Activated naive CD4-positive, alpha-beta T cell treated with anti-CD3 and anti-CD28 coated beads for 36 hours (primary cell): ENCODE measurements around the gene NEU1. TPM values are rescaled to one million over a fixed set of nuclear protein-coding genes. Genes with fewer than 3 reads are reported as not detected.
"Not testable (repeated sequence)": the region's sequence is repeated elsewhere in the genome, so short reads cannot be mapped to it uniquely, and the experiment has no call there.

ENCODE experiments used
- CTCF ChIA-PET: fragments of 350-600 bp; sonication (Branson Sonifier 250); formaldehyde crosslinking; loops from one replicate; lab custom pipeline; 2021; ENCODE audit warnings: antibody characterized with exemption; lab: Charles Lee
- DNase-seq: peaks from one replicate; pipeline ENCODE4 v3.0.0-alpha.2; 2020
- H3K27ac Mint-ChIP-seq: one replicate; pipeline ENCODE4 v1.8.0; 2021; ENCODE audit warnings: mild to moderate bottlenecking, mixed read lengths
- H3K27me3 Mint-ChIP-seq: one replicate; pipeline ENCODE4 v1.8.0; 2021; ENCODE audit warnings: low read depth, mixed read lengths
- H3K36me3 Mint-ChIP-seq: one replicate; pipeline ENCODE4 v1.8.0; 2021; ENCODE audit warnings: low read depth, mixed read lengths
- H3K4me1 Mint-ChIP-seq: one replicate; pipeline ENCODE4 v1.8.0; 2021; ENCODE audit warnings: low read depth, mixed read lengths
- H3K4me3 Mint-ChIP-seq: one replicate; pipeline ENCODE4 v1.8.0; 2021; ENCODE audit warnings: mild to moderate bottlenecking, moderate library complexity, mixed read lengths
- H3K9me3 Mint-ChIP-seq: one replicate; pipeline ENCODE4 v1.8.0; 2021; ENCODE audit warnings: mixed read lengths
- intact Hi-C: fragments of 100-400 bp; cut with micrococcal nuclease; formaldehyde crosslinking; loops from one replicate; pipeline ENCODE4 v1.15.1; 2023
- total RNA-seq, 2 experiments: library from RNA; stranded (reverse); gene quantifications; one replicate each; pipeline ENCODE4 v1.2.3, GENCODE V29; 2021

Gene NEU1
- total RNA-seq, 2 experiments from 2014 or later: 8.4 to 9.2 TPM

GRCh38 chr6:31878222-31878621 lies 15.6 kb upstream of the NEU1 start:
- no peak for DNase-seq
- Mint-ChIP-seq H3K27ac (no peak overlapping the region), H3K4me1 (no peaks in the 10 kb centered on the region), H3K36me3 (peaks cover 12% of the 10 kb centered on the region), H3K4me3 (no peak overlapping the region), H3K9me3 (no peaks in the 10 kb centered on the region), H3K27me3 (no peaks in the 10 kb centered on the region)
- CTCF ChIA-PET: no interaction called here
- intact Hi-C loops: no loop called here

- DNase-seq: no peak
- no peaks in the 10 kb centered on the region for H3K27me3 Mint-ChIP-seq
- CTCF ChIA-PET: no interaction called here
- peaks cover 12% of the 10 kb centered on the region for H3K36me3 Mint-ChIP-seq
- intact Hi-C loops: no loop called here
- H3K27ac Mint-ChIP-seq: no peak overlapping the region
- H3K4me1 Mint-ChIP-seq: no peaks in the 10 kb centered on the region
- H3K9me3 Mint-ChIP-seq: no peaks in the 10 kb centered on the region
- no peak overlapping the region for H3K4me3 Mint-ChIP-seq
Observed at GRCh38 chr6:31877651-31878161, 15.1 kb upstream of the NEU1 start.

- Mint-ChIP-seq H3K4me3 (no peak overlapping the region), H3K27ac (no peak overlapping the region), H3K4me1 (no peaks in the 10 kb centered on the region), H3K27me3 (no peaks in the 10 kb centered on the region), H3K36me3 (peaks cover 9% of the 10 kb centered on the region), H3K9me3 (no peaks in the 10 kb centered on the region)
- DNase-seq: no peak
- intact Hi-C loops: no loop called here
- CTCF ChIA-PET: no interaction called here
Observed at GRCh38 chr6:31877125-31877650, 14.6 kb upstream of the NEU1 start.

GRCh38 chr6:31876357-31876756 lies 13.7 kb upstream of the NEU1 start:
- Mint-ChIP-seq H3K9me3 (no peaks in the 10 kb centered on the region), H3K27ac (no peak overlapping the region), H3K4me1 (no peaks in the 10 kb centered on the region), H3K27me3 (no peaks in the 10 kb centered on the region), H3K4me3 (no peak overlapping the region), H3K36me3 (peaks cover 5% of the 10 kb centered on the region)
- intact Hi-C loops: no loop called here
- no peak for DNase-seq
- CTCF ChIA-PET: interaction anchor here (0.7 to 1.5 kb wide), 3 partner anchors 12 to 211 kb away, joined by 3 to 4 read pairs (median 3); no protein-coding TSS in a partner anchor

- H3K4me3 Mint-ChIP-seq: no peak overlapping the region
- H3K27ac Mint-ChIP-seq: no peak overlapping the region
- DNase-seq: no peak
- no peaks in the 10 kb centered on the region for H3K27me3 Mint-ChIP-seq
- peaks cover 1% of the 10 kb centered on the region for H3K36me3 Mint-ChIP-seq
- no peaks in the 10 kb centered on the region for H3K4me1 Mint-ChIP-seq
- CTCF ChIA-PET: interaction anchor here (0.7 to 1.5 kb wide), 4 partner anchors 12 to 211 kb away, joined by 3 to 4 read pairs (median 3); no protein-coding TSS in a partner anchor
- intact Hi-C loops: no loop called here
- no peaks in the 10 kb centered on the region for H3K9me3 Mint-ChIP-seq
Observed at GRCh38 chr6:31875877-31876276, 13.3 kb upstream of the NEU1 start.

GRCh38 chr6:31874836-31875572 lies 12.4 kb upstream of the NEU1 start:
- Mint-ChIP-seq H3K27ac (no peak overlapping the region), H3K36me3 (no peaks in the 10 kb centered on the region), H3K9me3 (no peaks in the 10 kb centered on the region), H3K4me3 (no peak overlapping the region), H3K4me1 (no peaks in the 10 kb centered on the region), H3K27me3 (no peaks in the 10 kb centered on the region)
- CTCF ChIA-PET: interaction anchor here (0.8 to 1.5 kb wide), 4 partner anchors 11 to 180 kb away, joined by 3 to 4 read pairs (median 3); no protein-coding TSS in a partner anchor
- DNase-seq: no peak
- intact Hi-C loops: no loop called here

GRCh38 chr6:31874084-31874670 lies 11.6 kb upstream of the NEU1 start:
- intact Hi-C loops: no loop called here
- no peak for DNase-seq
- H3K27me3 Mint-ChIP-seq: no peaks in the 10 kb centered on the region
- H3K36me3 Mint-ChIP-seq: no peaks in the 10 kb centered on the region
- H3K4me1 Mint-ChIP-seq: no peaks in the 10 kb centered on the region
- H3K4me3 Mint-ChIP-seq: no peak overlapping the region
- H3K9me3 Mint-ChIP-seq: no peaks in the 10 kb centered on the region
- no peak overlapping the region for H3K27ac Mint-ChIP-seq
- CTCF ChIA-PET: interaction anchor here (0.8 kb wide), 2 partner anchors 35 to 179 kb away, joined by 3 to 4 read pairs; no protein-coding TSS in a partner anchor

GRCh38 chr6:31871046-31871659 lies 8.5 kb upstream of the NEU1 start:
- H3K4me1 Mint-ChIP-seq: no peaks in the 10 kb centered on the region
- intact Hi-C loops: no loop called here
- H3K4me3 Mint-ChIP-seq: no peak overlapping the region
- no peaks in the 10 kb centered on the region for H3K36me3 Mint-ChIP-seq
- H3K27ac Mint-ChIP-seq: no peak overlapping the region
- H3K9me3 Mint-ChIP-seq: no peaks in the 10 kb centered on the region
- no peaks in the 10 kb centered on the region for H3K27me3 Mint-ChIP-seq
- DNase-seq: no peak
- CTCF ChIA-PET: no interaction called here

GRCh38 chr6:31870385-31870921 lies 7.8 kb upstream of the NEU1 start:
- Mint-ChIP-seq H3K4me1 (no peaks in the 10 kb centered on the region), H3K9me3 (no peaks in the 10 kb centered on the region), H3K36me3 (no peaks in the 10 kb centered on the region), H3K27me3 (no peaks in the 10 kb centered on the region), H3K27ac (no peak overlapping the region), H3K4me3 (no peak overlapping the region)
- CTCF ChIA-PET: no interaction called here
- no peak for DNase-seq
- intact Hi-C loops: no loop called here

- Mint-ChIP-seq H3K9me3 (no peaks in the 10 kb centered on the region), H3K4me1 (no peaks in the 10 kb centered on the region), H3K27ac (no peak overlapping the region), H3K27me3 (no peaks in the 10 kb centered on the region), H3K36me3 (no peaks in the 10 kb centered on the region), H3K4me3 (no peak overlapping the region)
- intact Hi-C loops: no loop called here
- no peak for DNase-seq
- CTCF ChIA-PET: no interaction called here
Observed at GRCh38 chr6:31869343-31869742, 6.7 kb upstream of the NEU1 start.

- H3K4me3 Mint-ChIP-seq, H3K27ac Mint-ChIP-seq, H3K27me3 Mint-ChIP-seq, H3K36me3 Mint-ChIP-seq, DNase-seq, intact Hi-C loops, H3K9me3 Mint-ChIP-seq, H3K4me1 Mint-ChIP-seq, CTCF ChIA-PET: not testable (repeated sequence)
Observed at GRCh38 chr6:31868658-31868971, 6.0 kb upstream of the NEU1 start.
